PFSK-1 (cell line): ENCODE data around the gene YBX3.

Experiments used
- POLR2AphosphoS5 ChIP-seq: IDR thresholded peaks from 2 replicates; pipeline ENCODE4 v1.6.1; 2012; ENCODE audit warnings: low read depth, mild to moderate bottlenecking, control low read depth, low read length, moderate library complexity
- REST ChIP-seq, 2 experiments: IDR thresholded peaks; 2 replicates each; pipeline versions ENCODE4 v1.6.1 to v1.8.0; 2011 to 2012; ENCODE audit warnings: low read depth in 2 of 2, low read length in 2 of 2, control low read depth in 1 of 2, inconsistent platforms in 1 of 2, mild to moderate bottlenecking in 1 of 2, moderate library complexity in 1 of 2; ENCODE audit not compliant: insufficient read depth in 1 of 2
- TAF1 ChIP-seq: IDR thresholded peaks from 2 replicates; pipeline ENCODE4 v1.6.1; 2012; ENCODE audit warnings: low read length, control low read depth, borderline replicate concordance; ENCODE audit not compliant: insufficient read depth

GRCh38 chr12:10715491-10715890 is 7.6 kb downstream of the YBX3 start:
- TF ChIP-seq TAF1 (no peak), POLR2AphosphoS5 (no peak), REST (IDR thresholded peaks at IDR 0.05; ENCODE audit: insufficient read depth in 1 of 2, low read depth in 2 of 2, low read length in 2 of 2) (no peak)
